Endothelial cell of umbilical vein (primary cell): ENCODE results near the gene NOXRED1.

Source experiments
- EZH2 ChIP-seq: IDR thresholded peaks from 2 replicates; pipeline ENCODE4 v1.6.1; 2012; ENCODE audit warnings: borderline replicate concordance, low read depth, mild to moderate bottlenecking, moderate library complexity, low read length, inconsistent platforms; ENCODE audit not compliant: severe bottlenecking
- JUN ChIP-seq: IDR thresholded peaks from 2 replicates; pipeline ENCODE4 v1.6.1; 2011; ENCODE audit warnings: borderline replicate concordance, low read depth; ENCODE audit not compliant: insufficient read length, insufficient read depth
- TF ChIP-seq, protein P1 (sequence below), 2 donors: IDR thresholded peaks; 1 replicate in 1 of 2; 2 replicates in 1 of 2; pipeline ENCODE4 v1.5.1; 2011; ENCODE audit warnings: low read length in 2 of 2, mild to moderate bottlenecking in 2 of 2, moderate library complexity in 2 of 2, control low read depth in 1 of 2, inconsistent platforms in 1 of 2, low read depth in 1 of 2; ENCODE audit not compliant: insufficient read depth in 1 of 2; ENCODE audit errors: extremely low read depth in 1 of 2

DNA sequence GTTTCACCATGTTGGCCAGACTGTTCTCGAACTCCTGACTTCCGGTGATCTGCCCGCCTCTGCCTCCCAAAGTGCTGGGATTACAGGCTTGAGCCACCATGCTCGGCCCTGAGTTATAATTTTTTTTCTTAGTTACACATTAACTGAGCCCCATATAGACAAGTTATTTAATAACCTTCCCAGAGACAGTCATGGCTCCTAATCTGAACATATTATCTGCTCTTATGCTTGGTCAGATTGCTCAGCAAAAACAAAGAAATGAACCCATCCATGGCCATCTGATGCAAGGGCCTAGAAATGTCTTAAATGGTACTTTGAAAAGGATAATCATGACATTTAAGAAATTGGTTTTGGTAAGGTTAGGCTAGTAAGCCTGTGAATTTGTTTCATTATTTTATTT is 33.1 kb downstream of the NOXRED1 start:
- TF ChIP-seq JUN (no peak), EZH2 (no peak)
- TF ChIP-seq, protein P1, sequence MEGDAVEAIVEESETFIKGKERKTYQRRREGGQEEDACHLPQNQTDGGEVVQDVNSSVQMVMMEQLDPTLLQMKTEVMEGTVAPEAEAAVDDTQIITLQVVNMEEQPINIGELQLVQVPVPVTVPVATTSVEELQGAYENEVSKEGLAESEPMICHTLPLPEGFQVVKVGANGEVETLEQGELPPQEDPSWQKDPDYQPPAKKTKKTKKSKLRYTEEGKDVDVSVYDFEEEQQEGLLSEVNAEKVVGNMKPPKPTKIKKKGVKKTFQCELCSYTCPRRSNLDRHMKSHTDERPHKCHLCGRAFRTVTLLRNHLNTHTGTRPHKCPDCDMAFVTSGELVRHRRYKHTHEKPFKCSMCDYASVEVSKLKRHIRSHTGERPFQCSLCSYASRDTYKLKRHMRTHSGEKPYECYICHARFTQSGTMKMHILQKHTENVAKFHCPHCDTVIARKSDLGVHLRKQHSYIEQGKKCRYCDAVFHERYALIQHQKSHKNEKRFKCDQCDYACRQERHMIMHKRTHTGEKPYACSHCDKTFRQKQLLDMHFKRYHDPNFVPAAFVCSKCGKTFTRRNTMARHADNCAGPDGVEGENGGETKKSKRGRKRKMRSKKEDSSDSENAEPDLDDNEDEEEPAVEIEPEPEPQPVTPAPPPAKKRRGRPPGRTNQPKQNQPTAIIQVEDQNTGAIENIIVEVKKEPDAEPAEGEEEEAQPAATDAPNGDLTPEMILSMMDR (IDR thresholded peaks at IDR 0.05; ENCODE audit: extremely low read depth in 1 of 2, insufficient read depth in 1 of 2, low read depth in 1 of 2, low read length in 2 of 2): no peak
